Activated CD4-positive, CD25-positive, alpha-beta regulatory T cell treated with anti-CD3 and anti-CD28 coated beads, Interleukin-2, amount 50 U/mL, for 24 hours (primary cell): ENCODE data around the gene CACNB4.

Experiments
- ATAC-seq, 2 donors: fragments of 150-1000 bp; cut with Tn5 transposase; one replicate each; pipeline ENCODE4 v1.10.0; 2021; ENCODE audit warnings: mild to moderate bottlenecking in 1 of 2, moderate library complexity in 1 of 2

The CACNB4 gene

DNA sequence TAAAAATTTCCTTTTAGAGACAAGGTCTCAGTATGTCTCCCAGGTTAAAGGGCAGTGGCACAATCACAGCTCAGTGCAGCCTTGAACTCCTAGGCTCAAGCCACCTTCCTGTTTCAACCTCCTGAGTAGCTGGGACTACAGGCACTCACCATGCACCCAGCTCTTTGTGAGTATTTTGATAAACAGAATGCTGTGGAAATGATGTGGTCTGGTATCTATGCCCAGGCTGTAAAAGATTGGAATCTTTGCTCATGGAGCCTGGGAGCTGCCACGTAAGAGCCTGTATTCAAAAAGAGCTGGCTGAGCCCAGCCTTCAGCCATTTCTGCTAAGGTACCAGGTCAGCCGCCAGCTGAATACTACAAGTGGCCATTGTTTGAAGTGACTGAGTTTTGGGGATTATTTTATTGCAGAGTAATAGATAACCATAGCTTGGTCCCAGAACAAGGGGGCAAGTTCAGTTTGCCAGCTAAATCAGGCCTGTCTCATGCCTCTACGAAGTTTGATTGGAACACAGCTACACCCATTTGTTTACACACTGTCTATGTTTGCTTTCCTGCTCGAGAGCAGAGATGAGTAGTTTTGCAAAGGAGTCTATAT, 249.3 kb downstream of the CACNB4 start:
- no peak for ATAC-seq

DNA sequence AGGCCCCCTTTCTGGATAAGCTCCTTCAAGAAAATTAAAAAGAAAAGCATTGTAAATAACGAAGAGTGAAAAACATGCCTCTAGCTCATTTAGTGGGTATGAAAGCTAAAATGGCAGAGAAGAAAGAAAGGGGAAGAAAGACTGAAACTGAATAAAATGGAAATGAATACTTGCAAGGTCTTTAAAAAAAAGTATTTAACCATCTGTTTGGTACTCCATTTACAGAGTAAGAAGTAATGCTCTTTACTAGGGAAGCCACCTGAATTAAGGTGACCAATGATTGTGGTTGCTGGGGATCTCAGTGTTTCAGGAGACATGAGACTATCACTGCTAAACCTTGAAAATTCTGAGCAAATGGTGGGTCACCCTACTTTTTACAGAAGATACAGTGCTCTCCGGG, 253.0 kb downstream of the CACNB4 start:
- ATAC-seq, result no peak

DNA sequence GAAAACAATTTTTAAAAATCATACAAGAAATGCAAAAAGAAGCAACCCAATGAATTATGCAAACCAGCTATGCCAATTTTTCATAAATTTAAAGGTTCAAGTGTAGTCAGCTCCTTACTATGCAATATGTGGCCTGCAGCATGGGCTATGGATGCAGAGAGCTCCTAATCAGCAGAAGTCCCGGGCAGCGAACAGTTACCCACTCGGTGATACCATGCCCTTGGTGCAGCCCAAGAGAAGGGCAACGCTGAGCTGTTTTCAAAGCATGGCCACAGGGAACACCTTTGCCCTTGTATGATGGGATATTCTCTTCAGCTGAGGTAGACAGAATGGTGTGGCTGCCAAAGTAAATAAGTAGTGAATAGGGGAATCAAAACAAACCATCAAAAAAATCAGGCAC, 253.4 kb downstream of the CACNB4 start:
- no peak for ATAC-seq

DNA sequence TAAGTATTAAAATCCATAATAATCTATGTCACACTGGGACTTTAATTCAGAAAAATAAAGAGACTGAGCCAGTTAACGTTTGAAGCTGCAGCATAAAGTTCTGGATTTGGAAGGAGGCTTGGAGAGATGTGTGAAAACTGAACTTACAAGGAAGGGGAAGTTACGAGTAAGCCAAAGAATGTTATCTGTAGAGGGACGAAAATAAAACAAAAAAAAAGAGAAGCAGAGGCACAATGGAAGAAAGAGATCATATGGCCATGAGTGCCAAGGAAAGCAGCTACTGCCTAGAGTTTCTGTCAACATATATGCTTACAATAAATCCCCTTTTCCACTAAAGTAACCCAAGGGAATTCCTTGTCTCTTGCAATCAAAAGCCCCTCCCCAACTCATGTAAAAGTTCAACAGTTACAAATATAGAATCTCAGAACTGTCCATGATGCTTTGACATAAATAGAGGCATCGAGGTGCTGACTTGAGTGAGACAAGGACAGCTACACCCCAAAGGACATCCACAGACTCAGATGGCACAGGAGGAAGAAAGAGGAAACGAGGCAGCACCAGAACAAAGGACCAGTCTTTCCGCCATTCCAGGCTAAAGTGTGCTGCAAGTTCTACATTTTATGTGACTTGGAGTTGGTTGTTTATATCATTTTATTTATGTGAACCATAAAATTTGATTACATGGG, 254.5 kb downstream of the CACNB4 start:
- ATAC-seq, result no peak

DNA sequence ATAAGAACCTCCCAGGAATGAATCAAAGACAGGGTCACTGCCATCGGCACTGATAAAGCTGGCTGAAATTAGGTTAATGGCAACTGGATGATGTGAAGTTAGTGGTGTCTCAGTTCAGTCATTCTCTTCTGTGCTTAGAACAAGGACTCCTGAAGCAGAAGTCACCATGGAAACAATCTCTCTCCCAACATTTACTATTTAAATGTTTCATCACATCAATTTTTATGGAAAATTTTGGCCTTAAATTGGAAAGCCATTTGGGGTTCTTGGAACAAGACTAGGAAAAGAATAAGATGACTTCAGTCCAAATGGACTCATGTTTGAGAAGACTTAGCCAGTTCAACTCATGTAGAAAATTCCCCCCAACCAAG, 255.2 kb downstream of the CACNB4 start:
- ATAC-seq, result no peak

DNA sequence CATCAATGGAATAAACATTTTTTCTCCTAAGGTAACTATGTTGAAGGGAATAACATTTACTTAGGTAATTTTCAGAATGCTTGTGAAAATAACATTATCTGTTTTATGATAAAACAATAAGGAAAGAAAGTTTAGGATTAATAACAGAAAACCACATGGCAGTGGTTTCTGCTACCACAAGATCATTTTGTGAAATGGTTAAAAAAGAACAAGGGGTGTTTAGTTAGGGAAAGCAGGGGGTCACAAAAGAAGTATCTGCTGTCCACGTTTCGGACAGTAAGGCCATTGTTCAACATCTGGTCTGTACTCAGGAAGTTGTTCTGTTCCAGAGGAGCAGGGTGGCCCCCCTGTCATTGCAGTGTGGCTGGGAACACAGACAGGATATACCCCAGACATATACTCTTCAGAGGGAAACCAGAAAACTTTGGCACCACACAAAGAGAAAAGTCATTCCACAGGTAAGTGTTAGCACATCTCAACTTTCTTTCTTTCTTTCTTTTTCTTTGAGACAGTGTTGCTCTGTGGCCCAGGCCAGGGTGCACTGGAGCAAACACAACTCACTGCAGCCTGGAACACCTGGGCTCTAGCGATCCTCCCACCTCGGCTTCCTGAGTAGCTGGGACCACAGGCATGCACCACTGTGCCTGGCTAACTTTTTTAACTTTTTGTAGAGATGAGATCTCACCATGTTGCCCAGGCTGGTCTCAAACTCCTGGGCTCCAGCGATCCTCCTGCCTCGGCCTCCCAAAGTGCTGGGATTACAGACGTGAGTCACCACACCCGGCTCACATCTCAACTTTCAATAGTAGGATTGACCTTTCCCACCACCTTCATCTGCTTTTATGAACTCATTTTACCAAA, 255.8 kb downstream of the CACNB4 start:
- ATAC-seq, result no peak

DNA sequence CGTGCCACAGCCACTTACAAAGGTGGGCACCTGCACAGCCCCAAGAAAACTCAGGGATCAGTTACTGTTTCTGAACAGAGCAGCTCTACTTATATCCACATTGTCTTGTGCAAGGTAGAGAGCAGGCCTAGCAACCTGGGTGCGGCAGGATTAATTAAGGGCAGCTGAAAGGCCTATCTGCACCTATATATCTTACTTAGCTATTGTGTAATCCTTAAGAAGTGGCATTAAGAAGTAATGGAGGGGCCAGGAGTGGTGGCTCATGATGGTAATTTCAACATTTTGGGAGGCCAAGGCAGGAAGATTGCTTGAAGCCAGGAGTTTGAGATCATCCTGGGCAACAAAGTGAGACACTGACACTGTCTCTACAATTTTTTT, 257.8 kb downstream of the CACNB4 start:
- no peak for ATAC-seq

DNA sequence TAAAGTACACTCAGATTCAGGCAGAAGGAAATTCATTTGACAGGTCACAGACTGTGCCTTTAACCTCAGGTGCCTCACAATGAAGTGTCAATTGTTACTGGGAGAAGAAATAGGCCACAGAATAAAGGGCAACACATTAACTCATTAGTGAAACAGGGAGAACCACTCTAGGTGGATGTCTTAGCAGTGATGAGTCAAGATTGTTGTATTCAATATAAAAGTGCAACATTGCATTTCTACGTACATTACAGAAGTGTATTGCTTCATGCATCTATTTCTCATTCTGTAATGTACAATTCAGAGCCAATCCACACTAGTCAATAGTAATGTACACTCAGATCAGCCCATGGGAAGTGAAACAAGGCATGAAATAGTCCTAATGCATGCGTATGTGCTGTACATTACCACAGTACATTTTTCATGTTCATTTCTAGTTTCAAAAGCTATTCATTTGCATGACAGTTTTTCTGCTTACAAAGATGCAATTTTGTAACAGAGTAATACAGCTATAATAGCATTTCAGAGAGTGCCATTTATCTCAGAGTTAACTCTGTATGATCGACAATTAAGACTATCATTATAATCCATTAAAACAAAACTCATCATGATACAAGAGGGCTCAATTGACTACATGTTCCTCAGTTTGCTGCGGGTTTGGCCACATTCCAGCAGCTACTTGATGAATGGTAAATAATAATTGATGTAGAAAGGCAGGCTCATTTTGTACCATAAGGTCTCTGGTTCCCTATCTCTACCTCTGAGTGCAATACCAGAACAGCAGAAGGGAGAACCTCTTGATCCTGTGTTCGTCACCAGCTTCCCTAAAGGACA, 258.4 kb downstream of the CACNB4 start:
- ATAC-seq, result peak; percentile 65 to 72

DNA sequence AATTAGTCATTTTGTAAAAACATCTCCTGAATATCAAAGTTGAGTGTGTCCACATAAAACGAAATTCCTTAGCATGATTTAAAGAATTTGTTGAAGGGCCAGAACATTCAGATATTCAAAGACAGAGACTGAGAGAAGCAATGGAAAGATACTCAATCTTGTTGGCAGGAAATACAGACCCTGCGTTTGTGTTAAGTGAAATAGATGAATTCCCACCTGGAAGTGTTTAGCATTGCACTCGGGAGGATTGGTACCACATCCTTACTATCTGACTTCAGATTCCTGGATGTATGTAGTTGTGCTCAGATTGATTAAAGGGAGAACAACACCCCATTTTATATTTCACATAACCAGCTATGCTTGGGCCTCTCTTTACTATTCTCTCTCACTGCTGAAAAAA, 260.9 kb downstream of the CACNB4 start:
- no peak for ATAC-seq

DNA sequence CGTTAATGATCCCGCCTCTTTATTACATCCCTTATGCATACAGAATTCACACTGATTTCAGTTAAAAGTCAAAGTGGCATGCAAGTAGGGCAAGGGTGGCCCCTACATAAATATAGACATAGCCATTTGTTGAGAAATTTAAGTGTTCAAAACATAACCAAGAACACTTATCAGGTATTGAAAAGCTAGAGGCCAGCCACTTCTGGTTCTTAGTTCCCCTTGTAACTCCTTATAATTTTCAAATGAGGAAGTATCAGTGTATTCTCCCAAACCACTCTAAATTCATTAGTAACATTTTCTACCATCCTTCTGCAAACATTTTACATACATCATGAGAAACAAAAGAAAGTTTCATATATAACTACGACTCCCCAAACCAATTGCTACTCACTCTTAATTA, 264.9 kb downstream of the CACNB4 start:
- no peak for ATAC-seq

DNA sequence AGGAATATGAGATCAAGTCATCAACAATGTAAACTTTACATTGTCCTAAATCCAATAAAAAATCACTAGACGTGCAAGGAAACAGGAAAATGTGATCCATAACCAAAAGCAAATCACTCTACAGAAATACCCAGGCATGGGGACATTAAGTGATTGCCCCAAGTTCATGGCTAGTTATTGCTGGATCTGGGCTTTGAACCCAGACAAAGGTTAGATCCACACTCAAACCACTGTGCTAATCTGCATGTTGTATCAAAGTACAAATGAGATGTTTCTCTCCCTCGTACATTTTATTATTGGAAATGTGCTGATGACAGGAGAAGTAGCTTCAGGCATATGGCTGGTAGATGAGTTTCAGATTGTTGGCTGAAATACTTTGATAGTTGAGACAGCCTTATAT, 267.9 kb downstream of the CACNB4 start:
- ATAC-seq, result no peak

DNA sequence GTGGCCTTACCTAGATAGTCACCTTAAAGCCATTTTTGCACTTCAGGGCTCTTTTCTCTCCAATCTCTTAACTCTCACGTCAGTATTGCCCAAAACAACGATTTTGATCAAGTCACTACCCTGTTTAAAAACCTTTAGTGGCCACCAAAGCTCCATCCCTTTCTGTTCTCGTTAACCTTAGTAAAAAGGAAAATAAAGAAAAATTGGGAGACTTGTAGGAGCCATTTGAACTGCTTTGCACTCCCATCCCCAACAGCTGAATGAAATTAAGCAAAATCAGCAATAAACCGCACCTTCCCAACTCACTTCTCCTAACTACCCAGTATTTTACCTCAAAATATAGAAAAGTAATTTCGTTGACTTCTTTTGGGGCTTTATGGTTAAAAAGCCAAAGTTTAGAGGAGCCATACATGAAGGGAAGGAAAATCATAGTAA, 269.9 kb downstream of the CACNB4 start:
- no peak for ATAC-seq

DNA sequence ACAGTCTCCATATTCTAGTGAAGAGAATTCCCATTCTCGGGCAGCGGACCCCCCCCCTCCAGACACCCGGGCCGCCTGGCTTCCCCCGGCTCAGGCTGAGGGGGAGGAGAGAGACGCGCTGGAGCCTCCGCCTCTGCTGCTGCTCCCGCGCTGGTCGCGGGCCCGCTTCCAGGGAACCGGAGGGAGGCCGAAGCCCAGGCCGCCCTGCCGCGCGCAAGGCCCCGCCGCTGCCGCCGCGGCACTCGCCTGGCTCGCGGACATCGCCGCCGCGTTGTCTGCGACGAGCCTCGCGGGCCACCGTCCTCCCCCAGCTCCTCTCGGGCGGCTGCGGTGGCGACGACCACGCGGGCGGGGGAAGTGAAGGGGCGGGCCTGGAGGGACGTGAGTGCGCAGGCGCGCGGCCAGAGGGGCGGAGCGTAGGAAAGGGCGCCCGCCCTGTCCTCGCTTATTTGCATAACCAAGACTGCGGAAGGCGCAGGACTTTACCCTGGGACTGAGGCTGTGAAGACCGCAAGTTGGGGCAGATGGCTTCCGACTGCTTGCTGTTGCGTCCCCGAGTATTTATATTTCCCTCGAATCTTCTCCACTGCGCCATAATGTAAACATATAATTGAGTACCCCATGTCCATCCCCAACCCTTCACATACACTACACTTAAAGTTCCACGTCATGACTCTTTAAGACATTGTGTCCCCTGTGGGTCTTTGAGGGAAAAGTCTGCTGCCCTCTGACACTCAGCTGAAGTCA, 270.5 kb downstream of the CACNB4 start, which contains the start of gene ARL5A:
Gene ARL5A, minus strand, starts transcription at position 279 of the 747 bp plus-strand sequence. Its CDS starts 245 bp downstream, at position 34.
- peak; percentile 92 to 94 for ATAC-seq

DNA sequence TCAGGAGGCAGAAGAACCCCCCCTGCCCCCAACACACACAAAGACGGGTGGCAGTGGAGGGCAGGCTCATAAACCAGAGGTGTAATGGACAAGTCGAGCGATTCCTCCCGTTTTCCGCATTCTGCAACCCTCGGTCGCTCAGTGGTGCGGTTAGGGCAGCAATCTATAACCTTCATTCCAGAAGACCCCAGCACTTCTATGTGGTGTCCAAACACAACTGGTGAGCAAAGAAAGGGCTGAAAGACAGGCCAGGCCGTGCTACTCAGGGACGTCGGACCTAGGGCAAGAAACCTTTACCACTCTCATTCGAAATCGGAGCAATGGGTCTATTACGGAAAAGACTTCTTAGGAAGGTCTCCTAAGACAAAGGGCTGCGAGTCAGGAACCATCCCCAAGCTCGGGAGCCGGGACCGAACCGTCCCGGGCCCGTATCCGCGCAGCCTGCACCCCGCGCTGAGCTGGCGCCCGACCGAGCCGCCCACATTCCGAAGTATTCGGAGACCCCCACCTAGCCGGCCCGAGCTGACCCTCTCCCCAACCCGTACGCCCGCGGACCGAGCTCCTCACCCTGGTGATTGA, 271.2 kb downstream of the CACNB4 start:
- ATAC-seq, result peak; percentile 21 to 33

DNA sequence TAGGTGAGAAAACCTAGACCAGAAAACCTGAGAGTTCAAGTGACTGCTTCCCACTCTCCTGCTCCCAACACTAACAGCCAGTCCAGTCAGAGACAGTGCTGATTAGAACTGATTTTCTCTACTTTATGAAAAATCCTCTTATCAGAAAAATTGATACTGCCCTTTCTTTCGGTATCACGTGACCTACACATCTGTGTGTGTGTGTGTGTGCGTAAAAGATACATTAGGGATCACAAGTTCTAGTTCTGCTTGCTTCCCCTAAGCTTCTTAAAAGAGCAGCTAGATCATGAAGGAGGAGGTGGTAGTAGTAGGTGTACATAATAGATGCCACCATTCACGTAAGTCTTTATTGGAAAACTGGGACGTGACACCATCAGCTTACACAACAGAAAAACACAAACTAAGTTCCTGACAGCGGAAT, 272.1 kb downstream of the CACNB4 start:
- ATAC-seq, result no peak

DNA sequence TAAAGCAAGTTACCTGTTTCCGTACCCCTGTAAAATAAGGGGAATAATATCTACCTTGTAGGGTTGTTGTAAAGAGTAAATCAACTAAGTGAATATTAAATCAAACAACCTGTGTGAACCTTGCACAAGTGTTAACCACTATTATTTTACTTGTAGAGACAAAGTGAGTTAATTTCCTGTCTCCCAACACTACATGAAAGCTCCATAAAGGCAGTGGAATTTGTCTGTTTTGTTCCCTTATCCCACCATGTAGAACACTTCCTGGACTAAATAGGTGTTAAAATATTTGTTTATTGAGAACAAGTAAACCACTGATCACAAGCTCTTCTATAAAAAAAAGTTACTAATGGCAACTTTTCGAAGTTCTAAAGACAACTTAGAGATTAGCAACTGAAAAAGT, 274.0 kb downstream of the CACNB4 start:
- no peak for ATAC-seq

DNA sequence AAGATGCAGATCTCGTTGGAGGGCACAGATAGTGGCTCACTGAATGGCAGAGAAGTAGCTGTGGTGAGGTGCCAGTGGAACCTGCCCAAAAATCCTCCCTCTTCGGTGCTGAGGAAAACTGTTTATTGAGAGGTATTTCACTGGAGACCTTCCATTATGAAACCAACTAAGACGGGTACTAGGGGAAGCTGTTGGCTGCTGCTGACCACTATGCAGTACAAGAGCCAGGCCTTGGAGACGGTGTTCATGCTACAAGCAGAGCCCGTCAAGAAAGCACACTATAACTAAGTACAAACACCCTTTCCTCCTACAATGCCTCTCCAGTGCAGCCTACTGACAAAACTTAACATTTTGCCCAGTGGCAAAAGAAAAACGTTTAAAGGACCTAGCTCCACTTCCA, 275.2 kb downstream of the CACNB4 start:
- no peak for ATAC-seq

DNA sequence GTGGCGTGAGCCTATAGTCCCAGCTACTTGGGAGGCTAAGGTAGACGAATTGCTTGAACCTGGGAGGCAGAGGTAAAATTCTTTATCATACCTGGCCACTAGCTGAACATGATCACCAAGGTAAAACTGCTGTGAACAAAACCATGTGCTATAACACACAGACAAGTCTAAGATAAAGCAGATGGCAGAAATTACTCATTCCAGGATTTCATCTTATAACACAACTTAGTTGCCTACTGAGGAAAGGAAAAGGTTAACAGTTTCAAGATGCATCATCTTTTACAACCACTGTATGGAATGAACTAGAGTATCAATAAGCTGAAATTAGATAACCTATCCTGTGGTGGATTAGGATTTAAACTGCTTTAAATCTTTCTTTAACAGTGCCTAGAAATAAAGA, 278.9 kb downstream of the CACNB4 start:
- peak; percentile 90 to 93 for ATAC-seq

DNA sequence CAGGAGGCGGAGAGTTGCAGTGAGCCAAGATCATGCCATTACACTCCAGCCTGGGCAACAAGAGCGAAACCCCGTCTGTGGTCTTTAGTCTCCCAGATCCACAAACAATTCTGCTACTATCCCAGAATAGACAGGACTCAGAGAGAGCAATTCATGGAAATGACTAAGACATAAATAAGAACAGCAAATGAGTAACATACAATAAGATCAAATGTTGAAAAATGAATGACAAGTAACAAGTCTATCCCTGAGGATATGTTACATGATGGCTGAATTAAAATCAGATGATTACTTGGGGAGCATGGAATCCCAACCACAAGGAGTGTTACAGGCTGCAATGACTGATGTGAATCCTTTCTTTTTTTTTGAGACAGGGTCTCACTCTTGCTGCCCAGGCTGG, 280.9 kb downstream of the CACNB4 start:
- no peak for ATAC-seq

DNA sequence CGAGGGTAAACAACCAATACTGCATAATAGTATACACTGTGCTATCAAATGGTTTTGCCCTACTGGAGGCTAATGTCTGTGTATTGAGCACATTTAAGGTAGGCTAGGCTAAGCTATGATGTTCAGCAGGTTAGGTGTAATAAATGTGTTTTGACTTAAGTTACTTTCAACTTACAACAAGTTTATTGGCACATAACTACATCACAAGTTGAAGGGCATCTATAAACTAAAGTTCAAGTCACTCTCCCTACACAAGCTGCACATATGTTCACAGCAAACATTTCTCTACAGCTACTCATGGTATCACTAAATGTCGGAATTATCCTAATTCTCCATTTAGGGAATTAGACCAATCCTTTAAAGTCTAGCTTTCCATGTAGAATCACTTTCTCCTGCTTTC, 282.0 kb downstream of the CACNB4 start:
- no peak for ATAC-seq

DNA sequence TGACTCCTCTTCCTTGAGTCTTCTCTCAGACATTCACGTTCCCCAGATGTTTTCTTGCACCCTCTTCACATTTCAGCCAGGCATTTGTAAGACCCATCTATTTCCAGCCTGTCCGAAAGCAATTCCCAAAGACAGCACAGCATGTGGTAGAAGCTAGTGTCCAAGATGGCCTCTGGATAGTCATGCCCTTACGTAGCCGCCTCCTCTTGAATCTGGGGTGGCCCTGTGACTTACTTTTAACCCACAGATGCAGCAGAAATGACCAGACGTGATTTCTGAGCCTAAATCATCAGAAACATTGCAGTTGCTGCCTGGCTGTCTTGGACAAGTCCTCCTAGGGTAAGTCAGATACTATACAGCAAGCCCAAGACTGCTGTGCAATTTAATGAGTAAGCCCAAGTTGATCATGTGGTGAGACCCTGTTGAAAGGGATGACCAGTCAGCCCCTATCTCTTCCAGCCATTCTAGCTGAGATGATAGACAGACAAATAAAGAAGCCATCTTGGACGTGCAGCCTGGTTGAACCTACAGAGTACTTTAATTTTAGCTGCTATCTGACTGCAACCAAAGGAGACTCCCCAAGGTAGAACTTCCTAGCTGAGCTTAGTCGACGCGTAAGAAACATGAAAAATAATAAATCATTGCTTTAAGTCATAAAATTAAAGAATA, 282.9 kb downstream of the CACNB4 start:
- no peak for ATAC-seq
